Heart left ventricle (tissue), 13 donors: ENCODE data around the gene CDC25C.

Experiments used
- POLR2A ChIP-seq, 2 donors: fragments of 450-650 bp; IDR thresholded peaks; one replicate each; pipeline ENCODE4 v1.6.1; 2017; ENCODE audit warnings: antibody characterized with exemption in 2 of 2, mild to moderate bottlenecking in 2 of 2, moderate library complexity in 2 of 2
- TF ChIP-seq, protein P1 (sequence below), 12 donors: fragments of 200-600 bp; sonication (generic) in 4 of 12; IDR thresholded peaks; one replicate each; pipeline versions ENCODE4 v1.5.0 to v1.8.0; 2018 to 2022; ENCODE audit warnings: antibody characterized with exemption in 12 of 12, mild to moderate bottlenecking in 5 of 12
- donor health status: ischemic (EF 13 %, LVEDD 7.1; RV severe dilation, severe dysfunction).
- donor health status: DM: no; HTN: yes; CAD: no.
- donor health status: DM: no; HTN: no; CAD: no.
- donor health status: ischemic (EF 25% LVEDD 6.9; RV normal size, moderate dysfunction).
- donor health status: ischemic (EF 25% LVEDD 5.7; RV mildly dilated, moderate dysfunction).
- donor health status: ischemic (EF 35%, LVEDD 5.7; RV mildly dilated, moderate dysfunction).
- donor health status: nonischemic (EF 11% LVEDD 7.7; RV severe dilation, severe dysfunction).
- donor health status: DM: yes; HTN: yes; CAD: no.
- donor health status: PGD.
- donor health status: ischemic (EF 29% LVEDD 5.4; RV normal size, mild dysfunction).
- donor health status: nonischemic (EF 23%, LVEDD 6.1; RV moderate dilation, normal function).

DNA sequence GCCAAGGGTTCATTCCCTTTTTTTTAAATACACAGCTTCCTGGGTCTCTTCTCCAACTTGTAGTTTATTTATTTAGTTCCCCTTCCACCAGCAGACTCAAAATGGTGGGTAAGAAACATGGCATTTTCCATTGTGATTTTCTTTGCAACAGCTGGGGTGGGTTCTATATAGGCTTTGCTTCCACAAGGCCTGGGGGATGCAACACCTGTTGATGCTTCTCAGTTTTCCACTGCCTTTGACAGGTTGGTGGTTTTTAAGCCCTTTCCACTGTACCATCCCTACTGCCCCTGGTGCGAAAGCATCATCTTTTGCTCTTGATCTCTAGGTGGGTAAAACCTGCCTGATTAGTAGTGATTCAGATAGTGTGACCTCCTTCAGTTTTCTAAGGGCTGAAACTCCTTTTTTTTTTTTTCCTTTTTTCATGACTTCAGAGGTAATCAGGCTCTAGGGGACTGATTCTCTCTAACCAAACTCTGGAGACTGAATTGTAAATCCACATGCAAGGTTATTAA, 29.4 kb upstream of the CDC25C start:
- TF ChIP-seq, protein P1, sequence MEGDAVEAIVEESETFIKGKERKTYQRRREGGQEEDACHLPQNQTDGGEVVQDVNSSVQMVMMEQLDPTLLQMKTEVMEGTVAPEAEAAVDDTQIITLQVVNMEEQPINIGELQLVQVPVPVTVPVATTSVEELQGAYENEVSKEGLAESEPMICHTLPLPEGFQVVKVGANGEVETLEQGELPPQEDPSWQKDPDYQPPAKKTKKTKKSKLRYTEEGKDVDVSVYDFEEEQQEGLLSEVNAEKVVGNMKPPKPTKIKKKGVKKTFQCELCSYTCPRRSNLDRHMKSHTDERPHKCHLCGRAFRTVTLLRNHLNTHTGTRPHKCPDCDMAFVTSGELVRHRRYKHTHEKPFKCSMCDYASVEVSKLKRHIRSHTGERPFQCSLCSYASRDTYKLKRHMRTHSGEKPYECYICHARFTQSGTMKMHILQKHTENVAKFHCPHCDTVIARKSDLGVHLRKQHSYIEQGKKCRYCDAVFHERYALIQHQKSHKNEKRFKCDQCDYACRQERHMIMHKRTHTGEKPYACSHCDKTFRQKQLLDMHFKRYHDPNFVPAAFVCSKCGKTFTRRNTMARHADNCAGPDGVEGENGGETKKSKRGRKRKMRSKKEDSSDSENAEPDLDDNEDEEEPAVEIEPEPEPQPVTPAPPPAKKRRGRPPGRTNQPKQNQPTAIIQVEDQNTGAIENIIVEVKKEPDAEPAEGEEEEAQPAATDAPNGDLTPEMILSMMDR (IDR thresholded peaks at IDR 0.05): no peak
- TF ChIP-seq POLR2A (IDR thresholded peaks at IDR 0.05): no peak
